Activated CD4-positive, alpha-beta T cell treated with anti-CD3 and anti-CD28 coated beads, Interleukin-2, amount 10 ng/mL, durations not matched to agents 24 days and 14 days (primary cell): ENCODE results near the gene SLC25A41. TPM values are rescaled to one million over a fixed set of nuclear protein-coding genes. Genes with fewer than 3 reads are reported as not detected.
A peak's percentile ranks its signal among the peaks of the same experiment; 100 is the strongest.

ENCODE experiments used
- DNase-seq: peaks from one replicate; pipeline ENCODE4 v3.0.0; 2022
- H3K27ac Mint-ChIP-seq: one replicate; pipeline ENCODE4 v1.8.0; 2022; ENCODE audit warnings: mild to moderate bottlenecking, mixed read lengths
- H3K27me3 Mint-ChIP-seq: one replicate; pipeline ENCODE4 v1.8.0; 2022; ENCODE audit warnings: mixed read lengths
- H3K36me3 Mint-ChIP-seq: one replicate; pipeline ENCODE4 v1.8.0; 2022; ENCODE audit warnings: low read depth, mild to moderate bottlenecking, mixed read lengths
- H3K4me1 Mint-ChIP-seq: one replicate; pipeline ENCODE4 v1.8.0; 2021; ENCODE audit warnings: mixed read lengths
- H3K4me3 Mint-ChIP-seq: one replicate; pipeline ENCODE4 v1.8.0; 2022; ENCODE audit warnings: mild to moderate bottlenecking, moderate library complexity, mixed read lengths
- H3K9me3 Mint-ChIP-seq: one replicate; pipeline ENCODE4 v1.8.0; 2021; ENCODE audit warnings: mixed read lengths
- intact Hi-C: fragments of 100-400 bp; cut with micrococcal nuclease; formaldehyde crosslinking; loops from one replicate; pipeline ENCODE4 v1.15.1; 2023
- total RNA-seq: library from RNA; stranded (reverse); gene quantifications from 2 replicates; pipeline ENCODE4 v1.2.3, GENCODE V29; 2022

The SLC25A41 gene
- total RNA-seq, 1 donor from 2014 or later: 0.19 TPM

DNA sequence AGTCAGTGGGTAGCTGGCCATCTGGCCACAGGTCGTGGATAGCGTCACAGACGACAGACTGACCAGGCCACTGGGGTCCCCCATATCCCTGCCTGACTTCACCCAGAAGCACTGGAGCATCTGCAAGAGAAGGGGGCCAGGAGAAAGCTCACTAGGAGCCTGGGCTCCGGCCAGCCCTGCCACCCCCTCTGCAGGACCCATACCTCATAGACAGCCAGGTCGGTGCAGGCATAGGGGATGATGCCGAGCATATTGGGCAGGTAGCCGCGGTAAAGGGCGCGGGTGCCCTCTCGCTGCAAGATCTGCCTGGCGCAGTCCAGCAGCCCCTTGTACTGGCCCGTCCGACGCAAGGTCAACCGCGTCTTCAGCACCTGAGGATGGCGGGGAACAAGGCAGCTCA is 6.4 kb downstream of the SLC25A41 start:
- Mint-ChIP-seq H3K36me3 (peaks cover 12% of the 10 kb centered on the region), H3K27ac (no peak overlapping the region)
- intact Hi-C loops: loop anchor here (5.0 to 10.0 kb wide), 2 partner anchors 168 to 375 kb away; partner anchors contain the start of gene CD70

DNA sequence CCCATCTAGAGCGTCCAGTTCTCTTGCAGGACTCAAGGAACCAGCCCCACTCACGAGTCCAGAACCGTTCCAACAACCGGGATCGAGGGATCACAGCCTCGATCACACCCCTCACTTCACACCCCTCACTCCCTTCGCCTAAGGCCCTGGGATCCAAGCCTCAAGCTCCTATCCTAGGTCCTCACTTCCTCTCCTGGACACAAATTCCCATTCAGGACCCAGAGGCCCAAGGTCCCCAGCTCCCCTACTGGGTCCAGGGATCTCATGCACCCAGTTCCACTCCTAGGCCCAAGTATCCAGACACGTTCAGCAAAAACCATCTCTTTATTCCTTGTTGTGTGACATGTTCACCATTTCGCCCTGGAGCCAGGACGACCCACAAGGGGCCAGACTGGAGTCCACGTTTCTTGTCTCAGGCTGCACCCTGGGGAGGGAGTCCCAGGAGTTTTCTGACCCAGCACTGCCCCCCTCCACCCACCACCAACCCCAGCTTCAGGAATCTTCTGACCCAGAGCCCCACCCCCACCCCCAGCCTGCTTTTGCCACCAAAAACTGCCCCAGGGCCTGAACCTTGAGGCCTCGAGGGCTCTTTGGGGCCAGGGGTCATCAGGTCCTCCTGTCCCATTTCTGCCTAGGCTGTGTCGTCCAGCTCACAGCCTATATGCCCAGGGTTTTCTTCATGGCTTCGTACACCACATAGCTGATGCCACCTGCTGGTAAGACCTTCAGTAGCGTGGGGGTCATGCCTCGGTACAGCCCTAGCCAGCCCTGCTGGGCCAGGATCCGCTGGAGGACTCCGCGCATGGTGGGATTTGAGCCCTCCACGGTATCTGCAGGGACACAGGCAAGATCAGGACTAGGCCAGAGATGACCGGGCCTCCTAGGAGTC is 7.6 kb downstream of the SLC25A41 start:
- intact Hi-C loops: loop anchor here (1.0 to 10.0 kb wide), 7 partner anchors 33 to 376 kb away; partner anchors contain the start of genes CD70, CLPP and GTF2F1
- peak; percentile 66 for DNase-seq
- Mint-ChIP-seq H3K27ac (peak overlapping the region; percentile 97), H3K27me3 (no peaks in the 10 kb centered on the region), H3K9me3 (peaks cover 3% of the 10 kb centered on the region), H3K4me3 (peak overlapping the region; percentile 72), H3K4me1 (peaks cover 24% of the 10 kb centered on the region), H3K36me3 (peaks cover 21% of the 10 kb centered on the region)

More for the DNA sequence above, 6.4 kb downstream of the SLC25A41 start:
- Mint-ChIP-seq H3K4me3 (no peak overlapping the region), H3K4me1 (peaks cover 23% of the 10 kb centered on the region), H3K27me3 (no peaks in the 10 kb centered on the region), H3K9me3 (peaks cover 3% of the 10 kb centered on the region)
- DNase-seq: peak; percentile 56

DNA sequence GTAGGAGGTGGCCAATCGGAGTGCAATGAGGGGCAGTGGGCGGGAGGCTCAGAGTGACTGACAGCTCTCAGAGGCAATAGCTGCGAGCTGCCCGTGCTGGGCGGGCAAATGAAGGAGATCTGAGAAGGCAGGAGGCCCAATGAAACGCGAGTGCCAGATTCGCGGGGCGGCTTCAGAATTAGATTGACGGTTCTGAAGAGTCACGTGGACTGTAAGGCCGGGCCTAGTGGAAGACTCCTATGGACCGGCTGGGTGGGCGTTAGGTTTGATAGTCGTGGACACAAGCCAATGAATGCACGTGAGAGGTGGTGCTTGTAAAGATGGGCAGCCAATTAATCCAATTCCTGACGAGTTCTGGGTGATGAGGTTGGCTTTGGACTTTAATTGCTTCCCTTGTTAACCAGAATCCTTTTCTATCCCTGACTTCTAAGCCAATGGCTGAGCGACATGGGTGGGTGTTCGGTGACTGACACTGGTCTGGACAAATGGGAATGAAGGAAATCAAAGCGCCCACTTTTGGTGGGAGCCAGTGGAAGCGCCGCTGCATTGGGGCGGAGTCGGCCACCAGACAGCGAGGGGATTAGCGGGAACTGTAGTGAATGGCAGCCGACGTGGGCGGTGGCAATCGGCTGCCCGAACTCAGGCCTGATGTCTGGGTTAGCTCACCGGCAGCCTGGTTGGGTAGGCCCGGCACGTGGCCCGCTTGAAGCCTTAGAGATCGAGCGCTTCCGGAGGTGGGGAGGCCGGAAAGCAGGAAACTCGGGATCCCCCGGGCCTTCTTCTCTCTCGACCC is 8.4 kb downstream of the SLC25A41 start:
- DNase-seq: peak; percentile 100
- Mint-ChIP-seq H3K9me3 (peaks cover 3% of the 10 kb centered on the region), H3K36me3 (peaks cover 29% of the 10 kb centered on the region), H3K4me3 (peak overlapping the region; percentile 72), H3K27me3 (no peaks in the 10 kb centered on the region), H3K4me1 (peaks cover 26% of the 10 kb centered on the region), H3K27ac (peak overlapping the region; percentile 97)
- intact Hi-C loops: loop anchor here (1.0 to 10.0 kb wide), 7 partner anchors 32 to 377 kb away; partner anchors contain the start of genes CD70, CLPP and GTF2F1

DNA sequence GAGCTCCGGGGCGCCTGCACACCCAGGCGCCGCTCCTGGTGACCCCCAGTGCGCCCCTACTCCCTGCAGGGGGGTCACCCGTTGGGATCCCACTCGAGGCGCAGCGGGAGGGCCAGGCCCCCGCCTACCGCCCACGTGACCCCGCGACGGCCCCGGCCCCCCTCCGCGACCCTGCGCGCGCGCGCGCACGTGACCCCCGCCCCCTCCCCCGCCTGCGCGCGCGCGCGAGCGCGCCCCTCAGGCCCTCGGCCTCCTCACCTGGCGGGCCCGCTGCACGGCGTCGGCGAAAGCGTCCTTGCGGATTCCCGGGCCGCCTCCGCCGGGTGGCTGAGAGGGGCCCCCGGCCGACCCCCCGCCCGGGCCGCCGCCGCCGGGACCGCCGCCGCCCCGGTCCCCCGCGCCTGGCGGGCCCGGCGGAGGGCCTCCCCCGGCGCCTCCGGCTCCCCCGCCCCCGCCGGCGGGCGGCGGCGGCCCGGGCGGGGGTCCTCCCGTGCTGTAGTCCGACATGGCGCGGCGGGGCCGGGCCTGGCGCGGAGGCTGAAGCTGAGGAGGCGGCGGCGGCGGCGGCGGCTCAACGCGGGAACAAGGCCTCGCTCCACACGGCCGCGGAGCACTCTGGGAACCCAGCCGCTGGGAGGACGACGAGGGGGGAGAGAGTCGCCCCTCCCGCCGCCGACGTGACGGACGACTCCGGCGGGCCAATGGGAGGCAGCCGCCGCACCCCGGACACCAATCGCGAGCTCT is 9.2 kb downstream of the SLC25A41 start, which contains the start of gene KHSRP:
Gene KHSRP (minus strand): TSS at position 617 of the 744 bp plus-strand sequence. CDS start 110 bp downstream, at position 507.
- Mint-ChIP-seq H3K4me1 (peaks cover 26% of the 10 kb centered on the region), H3K36me3 (peaks cover 36% of the 10 kb centered on the region), H3K4me3 (peak within 1 kb of the TSS; percentile 97), H3K27me3 (no peaks in the 10 kb centered on the region), H3K9me3 (peaks cover 3% of the 10 kb centered on the region), H3K27ac (peak within 1 kb of the TSS; percentile 97)
- peak; percentile 76 for DNase-seq
- intact Hi-C loops: loop anchor here (2.0 to 10.0 kb wide), 3 partner anchors 64 to 170 kb away; partner anchors contain the start of genes CD70 and CLPP

DNA sequence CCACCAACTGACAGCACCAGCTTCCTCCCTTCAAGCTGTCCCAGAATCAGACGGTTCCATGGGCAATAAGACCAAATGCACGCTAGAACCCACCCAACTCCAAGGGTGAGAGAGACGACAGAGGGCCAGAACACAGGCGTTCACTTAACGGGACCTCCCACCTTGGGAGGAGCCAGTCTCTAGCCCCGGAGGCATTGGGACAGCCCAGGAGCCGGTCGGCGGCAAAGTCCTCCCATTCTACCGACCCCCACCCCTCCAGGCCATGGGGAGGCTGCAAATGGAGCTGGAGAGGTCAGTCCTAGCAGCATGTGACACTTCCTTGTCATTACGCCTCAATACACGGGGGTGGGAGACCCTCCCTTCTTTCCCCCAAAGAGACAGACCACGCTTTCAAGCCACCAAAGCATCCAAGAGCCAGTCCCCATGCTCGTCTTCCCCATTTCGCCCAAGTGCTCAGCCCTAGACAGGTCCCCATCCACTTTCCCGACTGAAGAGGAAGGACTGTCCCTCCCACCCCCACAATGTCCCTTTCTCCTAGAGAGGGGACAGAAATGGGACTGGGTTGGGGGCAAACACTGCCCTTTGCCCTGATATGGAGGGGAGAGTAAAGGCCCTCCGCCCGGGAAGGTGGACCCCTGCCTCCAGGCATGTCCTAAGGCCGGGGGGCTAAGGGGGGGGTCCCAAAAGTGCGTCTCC is 9.9 kb downstream of the SLC25A41 start:
- peak overlapping the region; percentile 97 for H3K4me3 Mint-ChIP-seq
- peak; percentile 83 for DNase-seq
- peaks cover 26% of the 10 kb centered on the region for H3K4me1 Mint-ChIP-seq
- H3K27ac Mint-ChIP-seq: peak overlapping the region; percentile 82
- H3K27me3 Mint-ChIP-seq: no peaks in the 10 kb centered on the region
- intact Hi-C loops: loop anchor here (2.0 to 10.0 kb wide), 3 partner anchors 63 to 171 kb away; partner anchors contain the start of genes CD70 and CLPP
- peaks cover 3% of the 10 kb centered on the region for H3K9me3 Mint-ChIP-seq
- peaks cover 43% of the 10 kb centered on the region for H3K36me3 Mint-ChIP-seq

GRCh38 chr19:6421075-6422014 is 12.2 kb downstream of the SLC25A41 start:
- Mint-ChIP-seq H3K27ac (no peak overlapping the region), H3K9me3 (peaks cover 3% of the 10 kb centered on the region), H3K36me3 (peaks cover 62% of the 10 kb centered on the region), H3K27me3 (no peaks in the 10 kb centered on the region), H3K4me1 (peaks cover 26% of the 10 kb centered on the region), H3K4me3 (no peak overlapping the region)
- intact Hi-C loops: loop anchor here (10.0 kb wide), 1 partner anchor 173 kb away; the partner anchor contains the start of gene CD70
- no peak for DNase-seq

DNA sequence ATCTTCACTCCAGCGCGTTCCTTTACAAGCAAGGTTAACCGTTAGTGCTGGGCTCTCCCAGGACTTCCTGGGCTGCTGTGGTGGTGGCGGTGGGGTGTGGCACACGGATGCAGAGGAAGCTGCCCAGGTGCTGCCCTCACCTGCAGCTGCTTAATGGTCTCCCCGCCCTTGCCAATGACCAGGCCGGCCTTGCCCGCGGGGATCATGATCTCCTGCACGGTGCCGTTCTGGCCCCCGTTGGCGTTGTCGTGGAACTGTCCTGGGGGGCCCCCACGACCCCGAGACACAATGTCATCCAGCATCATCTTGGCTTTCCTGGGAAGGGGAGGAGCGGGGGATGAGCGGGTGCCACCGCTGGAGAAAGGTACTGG is 15.0 kb downstream of the SLC25A41 start:
- intact Hi-C loops: no loop called here
- Mint-ChIP-seq H3K36me3 (peaks cover 72% of the 10 kb centered on the region), H3K27me3 (no peaks in the 10 kb centered on the region), H3K4me3 (no peak overlapping the region), H3K4me1 (peaks cover 15% of the 10 kb centered on the region), H3K9me3 (no peaks in the 10 kb centered on the region), H3K27ac (no peak overlapping the region)
- no peak for DNase-seq

DNA sequence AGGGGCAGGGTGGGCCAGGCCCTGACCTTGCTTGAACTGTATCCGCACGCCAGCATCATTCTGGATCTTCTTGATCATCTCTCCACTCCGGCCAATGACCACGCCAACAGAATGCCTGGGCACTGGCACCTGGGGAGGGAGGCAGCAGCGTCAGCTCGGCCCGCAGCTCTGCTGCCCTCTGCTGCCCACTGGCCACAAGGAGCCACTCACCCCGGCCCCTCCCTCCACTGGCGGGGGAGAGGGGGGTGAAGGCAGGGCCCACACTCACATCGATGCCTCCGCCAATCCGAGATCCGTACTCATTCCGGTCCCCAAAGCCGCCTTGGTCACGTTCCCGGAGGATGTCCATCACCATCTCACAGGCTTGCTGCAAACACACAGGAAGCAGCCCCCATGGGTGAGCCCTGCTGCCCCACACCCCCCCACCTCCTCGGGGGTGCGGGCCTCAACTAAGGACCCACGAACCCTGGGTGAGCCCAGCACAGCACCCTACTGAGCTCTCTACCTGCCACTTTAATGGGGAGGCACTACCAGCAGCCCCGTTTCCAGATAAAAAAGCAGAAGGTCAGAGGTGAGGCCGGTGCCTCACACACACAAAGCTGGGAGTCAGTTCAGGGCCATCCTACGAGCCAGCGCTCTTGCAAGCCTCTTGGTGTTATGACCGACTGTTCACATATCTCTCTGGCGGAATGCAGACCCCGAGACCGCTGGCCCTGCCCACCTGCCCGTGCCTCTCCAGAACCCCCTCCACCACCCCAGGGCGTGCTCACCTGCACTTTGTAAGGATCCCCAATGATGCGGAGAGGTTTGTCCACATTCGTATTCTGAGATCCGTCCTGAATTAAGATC is 15.6 kb downstream of the SLC25A41 start:
- H3K27me3 Mint-ChIP-seq: no peaks in the 10 kb centered on the region
- H3K36me3 Mint-ChIP-seq: peaks cover 70% of the 10 kb centered on the region
- H3K4me3 Mint-ChIP-seq: no peak overlapping the region
- peaks cover 10% of the 10 kb centered on the region for H3K4me1 Mint-ChIP-seq
- intact Hi-C loops: no loop called here
- DNase-seq: no peak
- H3K9me3 Mint-ChIP-seq: no peaks in the 10 kb centered on the region
- no peak overlapping the region for H3K27ac Mint-ChIP-seq

DNA sequence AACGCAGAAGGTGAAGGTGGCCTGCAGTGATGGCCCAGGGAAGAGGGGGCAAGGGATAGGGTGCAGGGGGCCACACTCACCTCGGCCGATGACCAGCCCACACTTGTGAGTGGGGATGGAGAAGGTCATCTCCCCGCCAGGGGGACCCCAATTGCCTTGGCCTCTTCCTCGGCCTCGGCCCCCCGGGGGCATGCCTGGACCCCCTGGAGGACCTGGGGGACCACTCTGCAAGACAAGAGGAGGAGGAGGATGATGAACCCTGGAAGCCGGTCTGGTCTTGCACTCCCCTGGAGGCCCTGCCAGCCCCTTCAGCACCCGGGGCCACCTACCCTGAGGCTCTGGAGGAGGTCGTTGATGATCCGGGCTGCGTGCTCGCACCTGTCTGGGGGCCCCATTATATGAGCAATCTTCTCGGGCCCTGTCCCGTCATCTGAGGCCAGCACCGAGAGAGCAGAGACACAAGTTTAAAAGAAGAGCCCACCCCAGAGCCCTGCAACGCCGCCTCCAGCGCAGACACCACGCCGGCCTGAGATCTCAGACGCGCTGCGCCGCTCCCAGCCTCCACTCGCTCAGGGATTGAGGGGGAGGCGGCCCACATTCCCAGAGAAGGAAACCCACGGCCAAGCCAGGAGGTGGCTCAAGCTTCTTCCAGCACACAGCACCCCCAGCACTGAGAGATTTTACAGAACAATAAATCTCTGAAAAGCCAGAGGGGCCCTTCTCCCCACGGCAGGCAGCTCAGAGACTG is 16.7 kb downstream of the SLC25A41 start:
- no peaks in the 10 kb centered on the region for H3K27me3 Mint-ChIP-seq
- peaks cover 2% of the 10 kb centered on the region for H3K4me1 Mint-ChIP-seq
- intact Hi-C loops: no loop called here
- no peak overlapping the region for H3K4me3 Mint-ChIP-seq
- no peak for DNase-seq
- H3K36me3 Mint-ChIP-seq: peaks cover 65% of the 10 kb centered on the region
- no peak overlapping the region for H3K27ac Mint-ChIP-seq
- no peaks in the 10 kb centered on the region for H3K9me3 Mint-ChIP-seq

DNA sequence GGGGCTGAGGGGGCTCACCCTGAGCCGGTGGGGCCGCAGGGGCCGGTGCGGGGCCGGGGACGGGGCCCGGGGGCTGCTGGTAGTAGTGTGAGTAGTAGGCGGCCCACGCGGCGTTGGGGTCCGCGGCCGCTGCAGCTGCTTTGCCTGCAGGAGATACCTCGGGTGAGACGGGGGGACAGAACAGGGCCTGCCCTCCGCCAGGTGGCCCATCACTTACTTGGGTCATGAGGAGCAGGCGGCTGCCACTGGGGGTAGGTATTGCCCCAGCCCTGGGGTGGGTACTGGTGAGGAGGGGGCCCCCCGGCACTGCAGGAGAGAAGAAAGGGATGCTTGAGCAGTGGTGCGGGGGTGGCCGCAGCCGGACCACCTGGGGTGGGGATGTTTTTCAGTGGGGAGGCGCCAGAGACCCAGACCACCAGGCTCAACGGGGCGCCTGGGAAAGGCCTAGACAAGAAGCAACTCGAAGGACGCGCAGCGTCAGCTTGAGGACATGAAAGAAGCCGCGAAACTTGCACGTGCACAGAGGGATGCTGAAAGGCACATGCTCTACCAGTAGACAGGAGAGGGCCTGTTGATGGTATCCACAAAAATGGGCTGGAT is 17.9 kb downstream of the SLC25A41 start:
- Mint-ChIP-seq H3K4me3 (no peak overlapping the region), H3K27me3 (no peaks in the 10 kb centered on the region), H3K4me1 (peaks cover under 1% of the 10 kb centered on the region), H3K9me3 (no peaks in the 10 kb centered on the region), H3K27ac (no peak overlapping the region), H3K36me3 (peaks cover 57% of the 10 kb centered on the region)
- intact Hi-C loops: no loop called here
- no peak for DNase-seq
